ENCODE measurements around the gene ANKRD31. TPM values are rescaled to one million over a fixed set of nuclear protein-coding genes. Genes with fewer than 3 reads are reported as not detected.
"Not testable (repeated sequence)": the region's sequence is repeated elsewhere in the genome, so short reads cannot be mapped to it uniquely, and the experiment has no call there.

Gene ANKRD31
- total RNA-seq, 1 donor from 2014 or later: 0.94 TPM

GRCh38 chr5:75220787-75221186 lies 15.9 kb downstream of the ANKRD31 start:
- DNase-seq: not testable (repeated sequence)

- no peak for DNase-seq
These were observed 21.8 kb downstream of the ANKRD31 start for GRCh38 chr5:75214928-75215327.

- no peak for DNase-seq
These were observed 22.3 kb downstream of the ANKRD31 start for GRCh38 chr5:75214409-75214808.

GRCh38 chr5:75203604-75204003 lies 33.1 kb downstream of the ANKRD31 start:
- DNase-seq: no peak

GRCh38 chr5:75202935-75203334 lies 33.7 kb downstream of the ANKRD31 start:
- no peak for DNase-seq

- no peak for DNase-seq
These were observed 35.9 kb downstream of the ANKRD31 start for GRCh38 chr5:75200776-75201175.

GRCh38 chr5:75199946-75200345 lies 36.7 kb downstream of the ANKRD31 start:
- DNase-seq: no peak

- no peak for DNase-seq
These were observed 37.6 kb downstream of the ANKRD31 start for GRCh38 chr5:75199071-75199470.

GRCh38 chr5:75197745-75198144 lies 38.9 kb downstream of the ANKRD31 start:
- DNase-seq: no peak

GRCh38 chr5:75192804-75193203 lies 43.9 kb downstream of the ANKRD31 start:
- no peak for DNase-seq

GRCh38 chr5:75192264-75192663 lies 44.4 kb downstream of the ANKRD31 start:
- no peak for DNase-seq

- DNase-seq: no peak
These were observed 46.5 kb downstream of the ANKRD31 start for GRCh38 chr5:75190227-75190626.

- DNase-seq: no peak
These were observed 47.3 kb downstream of the ANKRD31 start for GRCh38 chr5:75189353-75189752.

GRCh38 chr5:75185763-75186162 lies 50.9 kb downstream of the ANKRD31 start:
- DNase-seq: no peak

GRCh38 chr5:75176009-75176408 lies 60.7 kb downstream of the ANKRD31 start:
- DNase-seq: not testable (repeated sequence)

- not testable (repeated sequence) for DNase-seq
These were observed 61.8 kb downstream of the ANKRD31 start for GRCh38 chr5:75174872-75175271.

GRCh38 chr5:75169516-75169915 lies 67.2 kb downstream of the ANKRD31 start:
- DNase-seq: no peak

- DNase-seq: no peak
These were observed 68.5 kb downstream of the ANKRD31 start for GRCh38 chr5:75168026-75168735.

- DNase-seq: no peak
These were observed 69.3 kb downstream of the ANKRD31 start for GRCh38 chr5:75167345-75167744.

- DNase-seq: not testable (repeated sequence)
These were observed 75.2 kb downstream of the ANKRD31 start for GRCh38 chr5:75161508-75161907.

- no peak for DNase-seq
These were observed 80.1 kb downstream of the ANKRD31 start for GRCh38 chr5:75156585-75156984.

GRCh38 chr5:75152860-75153259 lies 83.8 kb downstream of the ANKRD31 start:
- no peak for DNase-seq

GRCh38 chr5:75148051-75148450 lies 88.6 kb downstream of the ANKRD31 start:
- DNase-seq: no peak

GRCh38 chr5:75142566-75143136 lies 94.0 kb downstream of the ANKRD31 start:
- DNase-seq: no peak
